DMS153 (cell line): Measurements from ENCODE around the gene BBX.
"Not testable (repeated sequence)": the region's sequence is repeated elsewhere in the genome, so short reads cannot be mapped to it uniquely, and the experiment has no call there.

Experiments
- DNase-seq: peaks from one replicate; lab custom pipeline; 2025; lab: John Stamatoyannopoulos, UW

Gene BBX

GRCh38 chr3:107685383-107685782, 162.6 kb downstream of the BBX start:
- DNase-seq = no peak

GRCh38 chr3:107687056-107687581, 164.4 kb downstream of the BBX start:
- DNase-seq = no peak

GRCh38 chr3:107689355-107689754, 166.6 kb downstream of the BBX start:
- DNase-seq = no peak

GRCh38 chr3:107690522-107691138, 167.9 kb downstream of the BBX start:
- DNase-seq = no peak

GRCh38 chr3:107691984-107692383, 169.2 kb downstream of the BBX start:
- not testable (repeated sequence) for DNase-seq

- DNase-seq = not testable (repeated sequence)
Measured at GRCh38 chr3:107697348-107697747, 174.6 kb downstream of the BBX start.

GRCh38 chr3:107697855-107698254, 175.1 kb downstream of the BBX start:
- DNase-seq = not testable (repeated sequence)

GRCh38 chr3:107699682-107700081, 176.9 kb downstream of the BBX start:
- DNase-seq = no peak

GRCh38 chr3:107701299-107701698, 178.5 kb downstream of the BBX start:
- no peak for DNase-seq

GRCh38 chr3:107704477-107704876, 181.7 kb downstream of the BBX start:
- DNase-seq = no peak

- DNase-seq = no peak
Measured at GRCh38 chr3:107705046-107705445, 182.3 kb downstream of the BBX start.

GRCh38 chr3:107710851-107711250, 188.1 kb downstream of the BBX start:
- DNase-seq = no peak

GRCh38 chr3:107716734-107717133, 194.0 kb downstream of the BBX start:
- DNase-seq = no peak

GRCh38 chr3:107718547-107718946, 195.8 kb downstream of the BBX start:
- no peak for DNase-seq

GRCh38 chr3:107727102-107727501, 204.3 kb downstream of the BBX start:
- no peak for DNase-seq

- DNase-seq = no peak
Measured at GRCh38 chr3:107729686-107730085, 206.9 kb downstream of the BBX start.

- no peak for DNase-seq
Measured at GRCh38 chr3:107734317-107734716, 211.6 kb downstream of the BBX start.

GRCh38 chr3:107737914-107738313, 215.2 kb downstream of the BBX start:
- DNase-seq = no peak

- no peak for DNase-seq
Measured at GRCh38 chr3:107738486-107739183, 215.9 kb downstream of the BBX start.

- no peak for DNase-seq
Measured at GRCh38 chr3:107739227-107739626, 216.5 kb downstream of the BBX start.

GRCh38 chr3:107740992-107741896, 218.5 kb downstream of the BBX start:
- peak; percentile 5 for DNase-seq

GRCh38 chr3:107745354-107745753, 222.6 kb downstream of the BBX start:
- DNase-seq = no peak
